Measurements from ENCODE around the gene EEF1G. TPM values are rescaled to one million over a fixed set of nuclear protein-coding genes. Genes with fewer than 3 reads are reported as not detected.

The EEF1G gene
- total RNA-seq, 6 experiments from 2014 or later: 442 to 450 (median 449) TPM

- no peak for ATAC-seq
- Histone ChIP-seq H3K27ac (no peak overlapping the region), H3K27me3 (no peaks in the 10 kb centered on the region), H3K4me3 (no peak overlapping the region), H3K36me3 (peaks cover 0 to 46% (median 19%) of the 10 kb centered on the region in 4 donors), H3K9me3 (no peaks in the 10 kb centered on the region), H3K4me1 (peaks cover 0 to 31% (median 12%) of the 10 kb centered on the region in 4 donors)
- intact Hi-C loops (cut with DNase I): loop anchor here in 1 of 2 donors (5.0 kb wide), 1 partner anchor 137 kb away; no protein-coding TSS in a partner anchor
- no peak for DNase-seq
- TF ChIP-seq POLR2A (IDR thresholded peaks at IDR 0.05): no peak
- no peak for TF ChIP-seq CTCF (IDR thresholded peaks at IDR 0.05)
- 75% methylated on average over 8 of the region's 8 CpGs for WGBS (ENCODE audit: insufficient coverage, low coverage, low lambda C conversion rate, missing lambda C conversion rate)
Observed at GRCh38 chr11:62559204-62559603, 14.5 kb downstream of the EEF1G start.

GRCh38 chr11:62558669-62559068, 15.0 kb downstream of the EEF1G start:
- TF ChIP-seq CTCF (IDR thresholded peaks at IDR 0.05): no peak
- TF ChIP-seq POLR2A (IDR thresholded peaks at IDR 0.05): no peak
- Histone ChIP-seq H3K4me3 (no peak overlapping the region), H3K9me3 (no peaks in the 10 kb centered on the region), H3K36me3 (peaks cover 0 to 42% (median 19%) of the 10 kb centered on the region in 4 donors), H3K4me1 (peaks cover 0 to 36% (median 14%) of the 10 kb centered on the region in 4 donors), H3K27ac (no peak overlapping the region), H3K27me3 (no peaks in the 10 kb centered on the region)
- WGBS (ENCODE audit: insufficient coverage, low coverage, low lambda C conversion rate, missing lambda C conversion rate): 68% methylated on average over 3 of the region's 9 CpGs
- peak in 1 of 3 donors; percentile 25 for DNase-seq
- ATAC-seq: no peak
- intact Hi-C loops (cut with DNase I): loop anchor here in 1 of 2 donors (5.0 kb wide), 1 partner anchor 136 kb away; no protein-coding TSS in a partner anchor

GRCh38 chr11:62556875-62557631, 16.6 kb downstream of the EEF1G start:
- Histone ChIP-seq H3K9me3 (no peaks in the 10 kb centered on the region), H3K4me3 (no peak overlapping the region), H3K27ac (peak overlapping the region; percentile 44 to 86 (median 45)), H3K36me3 (peaks cover 0 to 34% (median 11%) of the 10 kb centered on the region in 4 donors), H3K27me3 (no peaks in the 10 kb centered on the region), H3K4me1 (peaks cover 0 to 52% (median 22%) of the 10 kb centered on the region in 4 donors)
- WGBS (ENCODE audit: insufficient coverage, low coverage, low lambda C conversion rate, missing lambda C conversion rate): 38% methylated on average over 2 of the region's 3 CpGs
- DNase-seq: peak in 1 of 3 donors; percentile 27
- intact Hi-C loops (cut with DNase I): loop anchor here in 1 of 2 donors (5.0 kb wide), 1 partner anchor 135 kb away; no protein-coding TSS in a partner anchor
- no peak for TF ChIP-seq POLR2A (IDR thresholded peaks at IDR 0.05)
- TF ChIP-seq CTCF (IDR thresholded peaks at IDR 0.05): no peak
- ATAC-seq: no peak

- no peak overlapping the region for H3K4me3 ChIP-seq
- H3K27me3 ChIP-seq: no peaks in the 10 kb centered on the region
- no peak for TF ChIP-seq POLR2A (IDR thresholded peaks at IDR 0.05)
- TF ChIP-seq CTCF (IDR thresholded peaks at IDR 0.05): no peak
- 39% methylated on average over 8 of the region's 14 CpGs for WGBS (ENCODE audit: insufficient coverage, low coverage, low lambda C conversion rate, missing lambda C conversion rate)
- DNase-seq (peak in 2 of 3 donors; percentile 68 to 71), ATAC-seq (peak; percentile 26 to 40 (median 30))
- peak overlapping the region; percentile 44 to 86 (median 45) for H3K27ac ChIP-seq
- intact Hi-C loops (cut with DNase I): loop anchor here in 1 of 2 donors (5.0 kb wide), 1 partner anchor 134 kb away; no protein-coding TSS in a partner anchor
- peaks cover 0 to 31% (median 11%) of the 10 kb centered on the region in 4 donors for H3K36me3 ChIP-seq
- H3K4me1 ChIP-seq: peaks cover 0 to 55% (median 24%) of the 10 kb centered on the region in 4 donors
- H3K9me3 ChIP-seq: no peaks in the 10 kb centered on the region
Observed at GRCh38 chr11:62556108-62556874, 17.4 kb downstream of the EEF1G start.
